Pancreas (tissue), 10 donors: ENCODE data around the gene ZDHHC24. TPM values are rescaled to one million over a fixed set of nuclear protein-coding genes. Genes with fewer than 3 reads are reported as not detected.
A peak's percentile ranks its signal among the peaks of the same experiment; 100 is the strongest.

Experiments
- ATAC-seq, 4 donors: fragments of 200-7000 bp; cut with Tn5 transposase; one replicate each; pipeline versions ENCODE4 v1.8.0 to v1.9.1; 2020; ENCODE audit warnings: mild to moderate bottlenecking in 4 of 4, moderate library complexity in 4 of 4
- DNase-seq, 6 donors: peaks; one replicate each; pipeline ENCODE4 v3.0.0-alpha.2; 2020
- FAIRE-seq: peaks from 2 replicates; lab custom pipeline; 2012; peaks lifted over from hg19 to GRCh38; lab: Jason Lieb, UNC
- H3K27ac ChIP-seq, 4 donors: fragments of 200-600 bp; sonication (generic); 1 replicate in 3 of 4; 2 replicates in 1 of 4; pipeline versions ENCODE4 v1.5.0 to v1.8.0; 2020
- H3K27me3 ChIP-seq, 4 donors: fragments of 200-600 bp; one replicate each; pipeline ENCODE4 v1.8.0; 2021
- H3K36me3 ChIP-seq, 3 donors: fragments of 200-600 bp; sonication (generic) in 1 of 3; one replicate each; pipeline versions ENCODE4 v1.5.0 to v1.8.0; 2020 to 2021
- H3K4me1 ChIP-seq, 3 donors: fragments of 200-600 bp; one replicate each; pipeline ENCODE4 v1.8.0; 2021
- H3K4me3 ChIP-seq, 4 donors: fragments of 200-600 bp; sonication (generic) in 2 of 4; one replicate each; pipeline versions ENCODE4 v1.5.0 to v1.8.0; 2020 to 2021
- H3K9me3 ChIP-seq, 4 donors: fragments of 200-600 bp; one replicate each; pipeline ENCODE4 v1.8.0; 2021
- WGBS, 2 donors: extraction: QIAGEN DNeasy Blood & Tissue Kit; methylation state at CpG; one replicate each; pipeline ENCODE4 v1.1.7; 2013; 5-methylcytosine and 5-hydroxymethylcytosine counted together
- intact Hi-C, 3 donors: fragments of 100-400 bp; cut with DNase I; formaldehyde crosslinking; loops; one replicate each; pipeline versions ENCODE4 v1.11.1 to v1.14.2; 2022
- polyA plus RNA-seq, 2 donors: library from polyadenylated mRNA; stranded (reverse); fragments of 200-250 nt; gene quantifications; one replicate each; pipeline ENCODE4 v1.2.3, GENCODE V29; 2013
- total RNA-seq, 6 donors: library from RNA; stranded (reverse); fragmentation: NEBNext Ultra II Directional in 4 of 6; extraction: Animal tissue kit (Norgen Biotek cat#: 25700) in 4 of 6; gene quantifications; one replicate each; pipeline versions ENCODE4 v1.2.1 to v1.2.4, GENCODE V29; 2021 to 2023
- TF ChIP-seq, protein P1 (sequence below), 4 donors: fragments of 200-600 bp; sonication (generic) in 3 of 4; IDR thresholded peaks; one replicate each; pipeline versions ENCODE4 v1.5.0 to v1.8.0; 2021; ENCODE audit warnings: antibody characterized with exemption in 4 of 4
- donor health status: healthy with polysubstance abuse.
- donor health status: DM: no; HTN: no; CAD: no; lungs with moderate emphysema.
- donor health status: DM: no; HTN: no; CAD: no.
- donor health status: control.
- donor health status: control.
- donor health status: Bipolar disorder and iron deficiency.
- donor health status: DM: yes; HTN: yes; CAD: no.
- donor health status: DM: no; HTN: no; CAD: no.
- donor health status: DM: no; HTN: no; CAD: no.
- donor health status: DM: yes; HTN: yes; CAD: no.

The ZDHHC24 gene
- total and polyA plus RNA-seq, 8 donors: 7.0 to 11.4 (median 7.9) TPM

DNA sequence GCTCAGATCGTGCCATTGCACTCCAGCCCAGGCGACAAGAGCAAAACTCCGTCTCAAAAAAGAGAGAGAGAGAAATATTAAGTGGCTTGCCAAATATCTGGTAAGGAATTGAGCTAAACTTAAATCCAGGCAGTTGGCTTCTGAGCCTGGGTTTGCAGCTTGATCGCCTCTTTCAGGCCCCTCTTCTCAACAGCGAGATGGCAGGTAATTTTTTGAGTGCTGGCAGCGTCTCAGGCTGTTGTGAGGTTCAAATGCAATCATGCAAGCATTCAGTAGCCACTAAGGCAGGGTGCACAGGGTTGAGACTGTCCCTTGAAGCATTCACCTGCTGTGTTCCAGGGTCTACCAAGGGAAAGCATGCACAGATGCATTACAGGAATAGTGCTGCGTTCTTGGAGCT, 23.2 kb upstream of the ZDHHC24 start:
- 80 to 90% methylated on average over 7 of the region's 7 CpGs for WGBS, 2 donors
- ATAC-seq (no peak), DNase-seq (no peak), FAIRE-seq (no peak)
- no peak overlapping the region for H3K4me3 ChIP-seq
- no peaks in the 10 kb centered on the region for H3K27me3 ChIP-seq
- H3K9me3 ChIP-seq: no peaks in the 10 kb centered on the region
- H3K4me1 ChIP-seq: peaks cover 0 to 4% (median 0%) of the 10 kb centered on the region in 3 donors
- no peak overlapping the region for H3K27ac ChIP-seq
- intact Hi-C loops: no loop called here
- H3K36me3 ChIP-seq: no peaks in the 10 kb centered on the region
- TF ChIP-seq, protein P1, sequence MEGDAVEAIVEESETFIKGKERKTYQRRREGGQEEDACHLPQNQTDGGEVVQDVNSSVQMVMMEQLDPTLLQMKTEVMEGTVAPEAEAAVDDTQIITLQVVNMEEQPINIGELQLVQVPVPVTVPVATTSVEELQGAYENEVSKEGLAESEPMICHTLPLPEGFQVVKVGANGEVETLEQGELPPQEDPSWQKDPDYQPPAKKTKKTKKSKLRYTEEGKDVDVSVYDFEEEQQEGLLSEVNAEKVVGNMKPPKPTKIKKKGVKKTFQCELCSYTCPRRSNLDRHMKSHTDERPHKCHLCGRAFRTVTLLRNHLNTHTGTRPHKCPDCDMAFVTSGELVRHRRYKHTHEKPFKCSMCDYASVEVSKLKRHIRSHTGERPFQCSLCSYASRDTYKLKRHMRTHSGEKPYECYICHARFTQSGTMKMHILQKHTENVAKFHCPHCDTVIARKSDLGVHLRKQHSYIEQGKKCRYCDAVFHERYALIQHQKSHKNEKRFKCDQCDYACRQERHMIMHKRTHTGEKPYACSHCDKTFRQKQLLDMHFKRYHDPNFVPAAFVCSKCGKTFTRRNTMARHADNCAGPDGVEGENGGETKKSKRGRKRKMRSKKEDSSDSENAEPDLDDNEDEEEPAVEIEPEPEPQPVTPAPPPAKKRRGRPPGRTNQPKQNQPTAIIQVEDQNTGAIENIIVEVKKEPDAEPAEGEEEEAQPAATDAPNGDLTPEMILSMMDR (IDR thresholded peaks at IDR 0.05): no peak

DNA sequence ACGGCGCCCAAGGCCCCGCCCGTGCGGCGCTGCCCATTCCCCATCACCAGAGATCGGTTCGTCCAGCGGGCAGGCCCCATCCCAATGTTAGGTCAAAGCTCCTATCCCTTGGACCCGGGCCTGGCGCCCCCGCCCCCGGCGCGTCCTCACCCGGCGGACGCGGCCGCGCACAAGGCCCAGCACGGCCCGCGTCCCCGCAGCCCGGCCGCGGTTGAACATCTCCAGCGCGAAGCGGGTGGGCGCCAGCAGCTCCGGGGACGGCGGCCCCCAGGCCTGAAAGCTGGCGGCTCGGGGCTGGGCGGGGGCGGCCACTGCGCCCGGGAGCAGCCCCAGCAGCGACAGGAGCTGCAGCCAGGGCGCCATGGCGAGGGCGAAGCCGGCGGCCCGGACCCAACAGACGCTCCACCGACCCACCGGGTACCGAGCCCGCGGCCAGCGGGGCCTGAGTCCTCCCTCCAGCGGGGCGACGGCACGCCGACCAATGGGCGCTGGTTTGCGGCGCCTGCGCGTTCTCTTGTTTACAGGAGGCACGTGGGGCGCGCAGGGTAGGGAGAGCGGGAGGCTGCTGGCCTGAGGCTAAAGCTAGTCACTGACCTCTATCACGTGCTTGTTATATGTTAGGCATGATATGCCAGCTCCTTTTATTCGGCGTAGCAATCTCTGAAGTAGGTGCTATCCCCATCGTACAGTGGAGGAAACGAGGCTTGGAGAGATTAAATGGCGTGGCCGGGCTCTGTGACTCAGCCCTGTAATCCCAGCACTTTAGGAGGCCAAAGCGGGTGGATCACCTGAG, 22.5 kb upstream of the ZDHHC24 start, which contains the start of gene CTSF:
Gene CTSF, minus strand, starts transcription at position 483 of the 793 bp plus-strand sequence. Its CDS starts 120 bp downstream, at position 363.
- Histone ChIP-seq H3K27ac (no peak within 1 kb of the TSS), H3K27me3 (no peaks in the 10 kb centered on the region), H3K4me1 (peaks cover 0 to 4% (median 0%) of the 10 kb centered on the region in 3 donors), H3K36me3 (no peaks in the 10 kb centered on the region), H3K4me3 (peak within 1 kb of the TSS; percentile 56 to 79 (median 70)), H3K9me3 (no peaks in the 10 kb centered on the region)
- FAIRE-seq (no peak), ATAC-seq (peak; percentile 98 to 99 (median 99)), DNase-seq (peak; percentile 84 to 95 (median 88))
- intact Hi-C loops: no loop called here
- WGBS, 2 donors: 5 to 7% methylated on average over 42 to 77 of the region's 77 CpGs
- TF ChIP-seq, protein P1 (IDR thresholded peaks at IDR 0.05): no peak

DNA sequence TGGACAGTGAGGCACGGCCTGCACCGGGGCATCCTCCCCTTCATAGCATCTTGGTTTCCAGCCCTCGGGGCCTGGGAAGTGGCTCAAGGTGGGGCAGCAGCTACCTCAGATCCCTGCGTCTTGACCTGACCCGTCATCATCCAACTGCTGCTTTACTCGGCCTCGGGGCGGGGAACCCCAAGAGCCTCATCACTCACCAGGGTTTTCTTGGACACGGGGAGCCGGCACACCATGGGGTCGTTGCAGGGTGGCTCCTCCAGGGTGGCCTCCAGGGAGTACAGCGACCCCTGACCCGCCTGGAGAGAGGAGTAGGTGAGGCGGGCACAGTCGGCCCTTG, 21.9 kb upstream of the ZDHHC24 start:
- no peak for DNase-seq
- intact Hi-C loops: no loop called here
- no peak for FAIRE-seq
- Histone ChIP-seq H3K9me3 (no peaks in the 10 kb centered on the region), H3K27ac (no peak overlapping the region), H3K27me3 (no peaks in the 10 kb centered on the region), H3K36me3 (no peaks in the 10 kb centered on the region), H3K4me3 (peak overlapping the region; percentile 56 to 79 (median 70)), H3K4me1 (peaks cover 0 to 4% (median 0%) of the 10 kb centered on the region in 3 donors)
- TF ChIP-seq, protein P1 (IDR thresholded peaks at IDR 0.05): no peak
- no peak for ATAC-seq
- WGBS, 2 donors: 59 to 65% methylated on average over 14 to 15 of the region's 15 CpGs

DNA sequence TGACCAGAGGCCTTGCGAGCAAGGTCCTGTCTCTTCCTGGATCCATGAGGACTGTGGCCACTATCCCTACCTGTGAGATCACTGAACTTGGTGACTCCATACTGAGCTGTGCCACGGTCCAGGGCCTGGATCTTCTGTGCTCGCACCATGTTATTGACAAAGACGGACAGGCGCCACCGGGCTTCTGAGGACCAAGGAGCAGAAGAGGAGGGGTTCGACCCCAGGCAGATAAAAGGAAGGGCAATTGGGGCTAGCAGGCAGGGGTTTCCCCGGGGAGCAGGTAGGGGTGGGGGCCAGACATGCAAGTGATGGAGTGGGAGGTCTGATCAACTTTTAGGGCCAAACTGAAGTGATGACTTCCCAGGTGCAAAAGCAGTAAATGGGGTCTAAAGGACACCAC, 20.4 kb upstream of the ZDHHC24 start:
- FAIRE-seq (no peak), ATAC-seq (no peak), DNase-seq (no peak)
- no peaks in the 10 kb centered on the region for H3K27me3 ChIP-seq
- H3K4me1 ChIP-seq: peaks cover 0 to 4% (median 0%) of the 10 kb centered on the region in 3 donors
- H3K4me3 ChIP-seq: no peak overlapping the region
- H3K9me3 ChIP-seq: no peaks in the 10 kb centered on the region
- 89 to 95% methylated on average over 8 of the region's 8 CpGs for WGBS, 2 donors
- intact Hi-C loops: no loop called here
- TF ChIP-seq, protein P1 (IDR thresholded peaks at IDR 0.05): no peak
- no peak overlapping the region for H3K27ac ChIP-seq
- no peaks in the 10 kb centered on the region for H3K36me3 ChIP-seq

DNA sequence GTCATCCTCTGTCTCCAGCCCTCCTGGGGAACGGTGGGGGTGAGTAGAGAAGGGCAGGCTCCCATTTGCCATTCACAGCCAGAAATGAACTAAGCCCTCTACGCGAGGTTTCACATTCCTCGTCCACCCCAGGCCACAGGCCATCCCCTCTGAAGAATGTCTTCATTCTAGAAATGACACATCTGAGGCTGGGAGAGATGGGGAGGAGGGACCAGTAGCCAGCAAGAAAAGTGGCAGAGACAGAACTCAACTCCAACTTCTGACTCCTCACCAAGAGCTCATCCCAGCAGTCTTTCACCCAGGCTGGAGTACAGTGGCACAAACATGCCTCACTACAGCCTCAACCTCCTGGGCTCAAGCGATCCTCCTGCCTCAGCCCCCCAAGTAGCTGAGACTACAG, 19.1 kb upstream of the ZDHHC24 start:
- Histone ChIP-seq H3K9me3 (no peaks in the 10 kb centered on the region), H3K27ac (no peak overlapping the region), H3K36me3 (no peaks in the 10 kb centered on the region), H3K4me1 (peaks cover 0 to 4% (median 0%) of the 10 kb centered on the region in 3 donors), H3K4me3 (no peak overlapping the region), H3K27me3 (no peaks in the 10 kb centered on the region)
- ATAC-seq: no peak
- WGBS, 2 donors: 85 to 94% methylated on average over 5 of the region's 5 CpGs
- TF ChIP-seq, protein P1 (IDR thresholded peaks at IDR 0.05): no peak
- DNase-seq: no peak
- FAIRE-seq: no peak
- intact Hi-C loops: no loop called here
